GM21515 (cell line): ENCODE data around the gene KSR2.
"Not testable (repeated sequence)": the region's sequence is repeated elsewhere in the genome, so short reads cannot be mapped to it uniquely, and the experiment has no call there.

Experiments used
- ATAC-seq: cut with Tn5 transposase; IDR thresholded peaks from one replicate; pipeline ENCODE4 v1.9.1; 2021; ENCODE audit not compliant: unreplicated experiment

The KSR2 gene

GRCh38 chr12:117646520-117646919, 322.3 kb downstream of the KSR2 start:
- ATAC-seq = no peak

GRCh38 chr12:117645473-117645872, 323.3 kb downstream of the KSR2 start:
- ATAC-seq = no peak

GRCh38 chr12:117643971-117644370, 324.8 kb downstream of the KSR2 start:
- ATAC-seq = no peak

GRCh38 chr12:117641885-117642284, 326.9 kb downstream of the KSR2 start:
- ATAC-seq = no peak

GRCh38 chr12:117640511-117640910, 328.3 kb downstream of the KSR2 start:
- no peak for ATAC-seq

- ATAC-seq = no peak
These were observed 339.3 kb downstream of the KSR2 start for GRCh38 chr12:117629454-117629853.

GRCh38 chr12:117628711-117629110, 340.1 kb downstream of the KSR2 start:
- ATAC-seq = not testable (repeated sequence)

GRCh38 chr12:117622741-117623140, 346.0 kb downstream of the KSR2 start:
- ATAC-seq = no peak

DNA sequence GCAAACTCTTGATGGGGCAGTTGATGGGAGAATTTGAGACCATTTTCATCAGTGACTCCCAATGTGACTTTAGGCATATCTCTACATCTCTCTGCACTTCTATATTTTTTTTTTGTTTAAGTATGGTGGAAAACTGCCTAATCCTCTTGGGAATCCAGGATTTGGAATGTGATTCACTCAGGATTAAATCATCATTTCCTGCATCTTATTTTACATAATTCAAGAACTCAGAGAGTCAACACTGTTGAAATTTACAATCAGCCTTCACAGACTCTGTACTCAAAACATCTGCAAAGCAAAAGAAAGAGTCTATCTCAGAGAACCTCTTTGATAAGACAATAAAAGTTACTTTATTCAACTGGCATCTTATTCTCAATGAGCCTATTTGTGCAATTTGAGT, 346.7 kb downstream of the KSR2 start:
- ATAC-seq = no peak

- ATAC-seq = no peak
These were observed 361.0 kb downstream of the KSR2 start for GRCh38 chr12:117607778-117608177.

DNA sequence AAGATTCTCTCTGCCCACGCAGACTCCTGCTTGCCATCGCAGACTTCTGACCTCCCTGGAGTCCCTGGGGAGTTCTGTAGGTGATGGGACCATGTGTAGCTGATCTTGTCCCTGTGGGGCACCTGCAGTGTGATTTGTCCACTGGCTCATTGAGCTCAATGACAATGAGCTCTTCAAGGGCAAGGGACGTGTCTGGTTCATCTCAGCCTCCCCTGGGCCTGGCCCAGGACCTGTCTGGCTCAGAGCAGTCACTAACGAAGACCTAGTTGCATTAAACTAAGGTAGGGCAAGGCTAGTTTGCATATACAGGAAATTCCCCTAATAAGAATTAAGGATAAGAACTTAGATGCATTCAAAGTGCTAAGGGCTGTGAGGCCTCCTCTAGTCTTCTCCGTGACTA, 361.8 kb downstream of the KSR2 start:
- no peak for ATAC-seq

DNA sequence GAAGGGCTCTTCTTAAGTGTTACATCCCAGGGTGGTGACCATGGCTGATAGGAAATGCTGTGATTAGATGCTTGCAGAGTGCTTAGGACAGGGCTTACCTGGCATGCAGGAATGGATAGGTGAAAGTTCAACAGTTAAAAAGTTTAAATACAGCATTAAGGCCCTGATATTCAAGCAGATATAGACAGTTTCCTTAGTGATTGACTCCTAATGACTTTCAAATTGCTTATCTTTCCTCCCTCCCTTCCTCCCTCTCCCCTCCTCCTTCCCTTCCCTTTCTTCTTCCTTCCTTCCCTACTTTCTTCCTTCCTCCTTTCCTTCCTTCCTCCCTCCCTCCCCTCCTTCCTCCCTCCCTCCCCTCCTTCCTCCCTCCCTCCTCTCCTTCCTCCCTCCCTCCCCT, 362.8 kb downstream of the KSR2 start:
- ATAC-seq = no peak

GRCh38 chr12:117603316-117604113, 365.3 kb downstream of the KSR2 start:
- no peak for ATAC-seq

DNA sequence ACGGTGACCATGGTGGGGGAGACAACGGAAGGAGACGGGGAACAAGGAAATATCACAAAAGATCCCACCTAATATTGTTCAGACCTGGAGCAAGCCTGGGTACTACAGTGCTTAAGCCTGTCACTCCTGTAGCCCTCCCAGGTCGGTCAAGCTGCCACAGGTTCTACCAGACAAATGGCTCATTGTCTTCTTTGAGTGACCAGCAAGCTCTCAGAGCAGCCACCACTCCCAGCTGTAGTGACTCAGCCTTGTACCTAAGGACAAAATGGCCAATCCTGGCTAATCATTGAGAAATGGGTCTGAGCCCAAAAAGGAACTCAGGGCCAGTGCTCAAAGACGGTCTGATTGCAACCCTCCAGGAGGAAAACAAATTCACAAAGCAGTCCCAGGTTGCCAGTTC, 368.9 kb downstream of the KSR2 start:
- ATAC-seq = no peak

DNA sequence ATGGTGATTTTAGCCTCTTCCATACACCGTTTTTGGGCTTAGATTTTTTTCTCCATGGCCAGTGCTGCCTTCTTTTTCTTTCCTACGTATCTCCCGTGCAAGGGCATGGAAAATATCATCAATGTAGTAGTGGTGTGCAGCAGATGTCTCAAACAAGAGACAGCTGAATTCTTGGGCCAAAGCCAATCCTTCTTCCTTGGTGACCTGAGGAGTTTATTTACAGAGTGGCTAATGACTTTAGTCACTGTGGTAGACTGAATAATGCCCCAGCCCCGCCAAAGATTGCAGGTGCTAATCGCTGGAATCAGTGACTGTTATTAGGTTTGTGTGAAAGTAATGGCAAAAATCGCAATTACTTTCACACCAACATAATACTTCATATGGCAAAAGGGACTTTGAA, 371.8 kb downstream of the KSR2 start:
- ATAC-seq = no peak

- no peak for ATAC-seq
These were observed 373.0 kb downstream of the KSR2 start for GRCh38 chr12:117595751-117596150.

GRCh38 chr12:117594481-117594880, 374.3 kb downstream of the KSR2 start:
- no peak for ATAC-seq

DNA sequence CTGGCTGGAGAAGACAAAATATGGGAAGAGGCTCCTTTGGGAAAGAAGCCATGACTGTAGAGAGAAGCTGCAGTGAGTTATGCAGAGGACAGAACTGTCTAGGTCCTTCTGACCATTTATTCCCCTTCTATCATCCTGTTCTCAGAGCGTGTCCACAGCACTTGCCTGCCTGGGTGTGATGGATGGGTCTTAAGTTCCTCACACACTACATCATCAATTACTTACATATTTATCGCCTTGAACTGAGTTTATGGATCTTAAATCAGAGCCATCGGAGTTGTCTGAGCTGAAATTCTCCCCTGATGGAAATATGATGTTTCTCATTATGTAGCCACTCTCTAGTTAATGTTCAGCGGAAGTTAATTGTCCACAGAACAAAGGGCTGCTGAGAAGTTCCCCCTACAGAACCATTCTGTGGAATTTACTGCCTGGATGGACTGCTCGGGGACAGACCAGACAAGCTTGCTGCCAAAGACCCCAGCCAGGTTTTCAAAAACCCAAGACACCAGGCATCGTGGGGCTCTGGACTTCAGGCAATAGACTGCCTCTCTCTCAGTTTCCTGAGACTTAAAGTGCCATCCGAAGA, 374.9 kb downstream of the KSR2 start:
- no peak for ATAC-seq

DNA sequence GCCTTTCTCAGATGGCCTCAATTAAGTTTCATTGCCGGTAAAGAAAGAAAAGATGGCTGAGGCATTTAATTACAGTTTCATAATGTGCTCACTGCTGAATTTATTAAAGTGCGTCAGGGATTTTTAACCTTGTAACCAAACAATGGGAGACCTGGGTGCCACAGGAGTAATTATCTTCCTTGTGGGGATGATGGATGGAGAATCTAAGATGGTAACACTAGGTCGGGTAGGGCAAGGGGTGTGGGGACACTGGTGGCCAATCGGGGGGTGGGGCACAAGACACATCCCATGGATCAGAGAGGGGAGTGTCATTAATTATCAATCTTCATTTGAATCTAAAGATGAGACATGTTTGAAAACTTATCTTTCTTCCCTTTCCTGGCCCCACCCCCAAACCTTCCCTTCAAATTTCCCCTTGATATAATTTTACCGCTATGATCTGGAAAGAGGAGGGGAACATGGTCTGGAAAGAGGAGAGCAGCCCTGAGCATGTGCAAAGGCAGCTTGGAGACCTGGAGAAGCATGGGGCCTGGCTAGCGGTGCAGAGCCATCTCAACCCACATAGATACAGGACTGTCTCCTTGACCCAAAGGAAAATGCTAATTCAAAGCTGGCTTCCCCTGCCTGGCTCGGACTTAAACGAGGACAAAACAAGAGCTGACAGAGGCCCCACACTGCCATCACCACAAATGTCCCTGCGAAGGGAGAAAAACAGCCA, 376.0 kb downstream of the KSR2 start:
- no peak for ATAC-seq

GRCh38 chr12:117590999-117591398, 377.8 kb downstream of the KSR2 start:
- no peak for ATAC-seq

- no peak for ATAC-seq
These were observed 378.4 kb downstream of the KSR2 start for GRCh38 chr12:117590386-117590785.

DNA sequence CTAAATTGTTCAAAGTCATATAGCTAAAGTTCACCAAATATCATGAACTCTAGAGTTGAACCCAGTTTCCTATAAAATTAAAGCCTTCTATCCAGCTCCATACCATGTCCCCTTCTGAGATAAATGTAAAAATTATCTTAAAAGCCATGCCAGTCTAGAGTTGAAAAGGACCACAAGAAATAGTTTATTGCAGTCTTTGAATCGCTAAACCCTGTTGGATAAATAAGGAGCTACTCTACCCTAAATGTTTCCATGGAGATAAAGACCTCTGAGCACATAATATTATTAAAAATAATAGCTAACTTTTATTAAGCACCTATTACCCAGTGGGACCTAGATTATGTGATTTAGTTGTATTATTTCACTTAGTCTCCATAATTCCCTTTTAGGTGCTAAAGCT, 379.8 kb downstream of the KSR2 start:
- no peak for ATAC-seq
